Epithelial cell of esophagus (primary cell): ENCODE measurements around the gene NUP210L.
"Not testable (repeated sequence)": the region's sequence is repeated elsewhere in the genome, so short reads cannot be mapped to it uniquely, and the experiment has no call there.

Source experiments
- DNase-seq: peaks from one replicate; pipeline ENCODE4 v3.0.0; 2010; ENCODE audit warnings: low read depth
- H3K4me3 ChIP-seq: 2 replicates; pipeline ENCODE4 v1.5.1; 2011; ENCODE audit warnings: mild to moderate bottlenecking, low read length, control low read depth
- TF ChIP-seq, protein P1 (sequence below): IDR thresholded peaks from 2 replicates; pipeline ENCODE4 v1.5.1; 2011; ENCODE audit warnings: low read depth, mild to moderate bottlenecking, low read length, control low read depth, inconsistent platforms; ENCODE audit not compliant: insufficient read depth; ENCODE audit errors: missing control alignments

The NUP210L gene

DNA sequence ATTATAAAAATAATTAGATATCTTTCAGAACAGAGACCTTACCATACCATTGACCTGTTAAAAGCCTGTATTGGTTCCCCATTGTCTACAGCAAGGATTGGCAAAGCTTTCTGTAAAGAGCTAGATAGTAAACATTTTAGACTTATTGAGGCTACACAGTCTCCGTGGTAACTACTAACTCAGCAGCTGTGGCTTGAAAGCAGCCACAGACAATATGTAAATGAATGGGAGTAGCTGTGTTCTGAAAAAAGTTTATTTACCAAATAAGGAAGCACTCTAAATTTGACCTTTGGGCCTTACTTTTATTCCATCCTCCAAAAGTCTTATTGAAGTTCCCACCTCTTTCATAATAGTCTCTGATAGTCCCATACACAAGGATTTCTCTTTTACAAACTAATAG lies 39.7 kb downstream of the NUP210L start:
- no peak for DNase-seq
- no peak overlapping the region for H3K4me3 ChIP-seq
- TF ChIP-seq, protein P1, sequence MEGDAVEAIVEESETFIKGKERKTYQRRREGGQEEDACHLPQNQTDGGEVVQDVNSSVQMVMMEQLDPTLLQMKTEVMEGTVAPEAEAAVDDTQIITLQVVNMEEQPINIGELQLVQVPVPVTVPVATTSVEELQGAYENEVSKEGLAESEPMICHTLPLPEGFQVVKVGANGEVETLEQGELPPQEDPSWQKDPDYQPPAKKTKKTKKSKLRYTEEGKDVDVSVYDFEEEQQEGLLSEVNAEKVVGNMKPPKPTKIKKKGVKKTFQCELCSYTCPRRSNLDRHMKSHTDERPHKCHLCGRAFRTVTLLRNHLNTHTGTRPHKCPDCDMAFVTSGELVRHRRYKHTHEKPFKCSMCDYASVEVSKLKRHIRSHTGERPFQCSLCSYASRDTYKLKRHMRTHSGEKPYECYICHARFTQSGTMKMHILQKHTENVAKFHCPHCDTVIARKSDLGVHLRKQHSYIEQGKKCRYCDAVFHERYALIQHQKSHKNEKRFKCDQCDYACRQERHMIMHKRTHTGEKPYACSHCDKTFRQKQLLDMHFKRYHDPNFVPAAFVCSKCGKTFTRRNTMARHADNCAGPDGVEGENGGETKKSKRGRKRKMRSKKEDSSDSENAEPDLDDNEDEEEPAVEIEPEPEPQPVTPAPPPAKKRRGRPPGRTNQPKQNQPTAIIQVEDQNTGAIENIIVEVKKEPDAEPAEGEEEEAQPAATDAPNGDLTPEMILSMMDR, result no peak

DNA sequence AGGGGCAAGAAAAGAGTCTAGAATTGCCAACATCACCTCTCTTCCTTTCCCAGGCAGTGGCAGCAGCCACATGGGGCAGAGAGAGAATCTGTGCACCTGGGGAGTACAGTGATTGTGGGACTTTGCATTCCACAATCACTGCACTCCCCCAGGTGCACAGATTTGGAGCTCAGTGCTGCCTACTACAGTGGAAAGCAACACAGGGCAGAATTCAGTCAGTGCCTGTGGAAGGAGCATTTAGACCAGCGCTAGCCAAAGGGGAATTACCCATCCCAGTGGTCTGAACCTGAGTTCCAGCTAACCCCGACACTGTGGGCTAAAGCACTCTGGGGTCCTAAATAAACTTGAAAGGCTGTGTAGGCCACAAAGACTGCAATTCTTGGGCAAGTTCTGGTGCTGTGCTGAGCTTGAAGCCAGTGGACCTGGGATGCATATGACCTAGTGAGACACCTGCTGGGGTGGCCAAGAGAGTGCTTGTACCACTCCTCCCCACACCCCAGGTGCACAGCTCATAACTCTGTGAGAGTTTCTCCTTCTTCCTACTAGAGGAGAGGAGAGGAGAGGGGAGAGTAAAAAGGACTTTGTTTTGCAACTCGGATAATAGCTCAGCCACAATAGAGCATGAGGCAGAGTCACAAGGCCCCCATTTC lies 50.3 kb downstream of the NUP210L start:
- no peak for DNase-seq
- H3K4me3 ChIP-seq, result no peak overlapping the region
- TF ChIP-seq, protein P1, result no peak

DNA sequence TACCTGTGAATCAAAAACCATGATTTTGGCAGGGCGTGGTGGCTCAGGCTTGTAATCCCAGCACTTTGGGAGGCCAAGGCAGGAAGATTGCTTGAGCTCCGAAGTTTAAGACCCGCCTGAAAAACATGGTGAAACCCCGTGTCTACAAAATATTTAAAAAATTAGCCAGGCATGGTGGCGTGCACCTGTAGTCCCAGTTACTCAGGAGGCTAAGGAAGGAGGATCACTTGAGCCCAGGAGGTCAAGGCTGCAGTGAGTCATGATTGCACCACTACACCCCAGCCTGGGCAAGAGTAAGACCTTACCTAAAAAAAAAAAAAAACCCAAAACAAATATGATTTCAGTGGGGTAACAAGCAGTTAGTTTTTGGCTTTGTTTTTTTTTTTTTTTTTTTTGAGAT lies 54.7 kb downstream of the NUP210L start:
- H3K4me3 ChIP-seq, DNase-seq: not testable (repeated sequence)

DNA sequence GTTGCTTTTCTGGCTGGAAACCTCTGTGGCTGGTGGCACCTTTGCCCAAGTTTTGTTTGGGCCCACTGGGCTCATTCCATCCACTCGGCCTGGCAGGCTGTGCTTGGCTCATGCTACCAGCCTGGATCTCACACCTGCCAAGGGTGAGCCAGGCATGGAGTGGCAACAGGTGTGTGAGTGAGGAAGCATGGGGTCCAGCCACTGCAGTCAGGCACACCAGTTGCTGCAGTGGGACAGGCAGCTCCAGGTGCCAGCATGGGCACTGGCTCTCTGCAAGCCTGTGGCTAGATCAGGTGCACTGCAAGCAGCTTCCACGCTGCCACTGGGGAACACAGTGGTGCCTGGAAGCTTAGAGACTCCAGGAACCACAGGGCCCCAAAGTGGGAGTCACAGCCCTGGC lies 57.0 kb downstream of the NUP210L start:
- TF ChIP-seq, protein P1, result no peak
- DNase-seq, result no peak
- no peak overlapping the region for H3K4me3 ChIP-seq

DNA sequence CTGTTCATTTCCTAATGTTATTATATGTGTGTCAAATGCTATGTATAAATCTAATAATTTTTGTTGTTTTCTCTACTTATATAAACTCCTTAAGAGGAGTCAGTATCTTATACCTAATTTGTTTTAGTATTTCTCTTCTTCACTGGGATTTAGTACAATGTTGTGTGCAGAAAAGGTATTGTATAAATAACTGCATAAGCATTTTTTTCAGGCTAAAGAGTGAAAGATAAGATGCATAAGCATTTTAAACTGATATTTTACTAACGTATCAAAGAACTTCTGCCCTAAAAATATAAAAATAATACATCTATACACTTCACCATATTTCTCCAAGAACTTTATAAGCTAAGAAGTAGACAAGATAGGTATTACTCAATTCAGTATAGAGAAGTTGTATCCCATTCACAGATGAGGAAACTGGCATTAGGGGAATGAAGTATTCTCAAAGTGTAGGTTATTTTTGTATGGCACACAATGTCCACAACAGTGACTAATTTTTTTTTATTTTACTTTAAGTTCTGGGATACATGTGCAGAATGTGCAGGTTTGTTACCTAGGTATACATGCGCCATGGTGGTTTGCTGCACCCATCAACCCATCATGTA lies 59.3 kb downstream of the NUP210L start:
- no peak for DNase-seq
- TF ChIP-seq, protein P1, result no peak

DNA sequence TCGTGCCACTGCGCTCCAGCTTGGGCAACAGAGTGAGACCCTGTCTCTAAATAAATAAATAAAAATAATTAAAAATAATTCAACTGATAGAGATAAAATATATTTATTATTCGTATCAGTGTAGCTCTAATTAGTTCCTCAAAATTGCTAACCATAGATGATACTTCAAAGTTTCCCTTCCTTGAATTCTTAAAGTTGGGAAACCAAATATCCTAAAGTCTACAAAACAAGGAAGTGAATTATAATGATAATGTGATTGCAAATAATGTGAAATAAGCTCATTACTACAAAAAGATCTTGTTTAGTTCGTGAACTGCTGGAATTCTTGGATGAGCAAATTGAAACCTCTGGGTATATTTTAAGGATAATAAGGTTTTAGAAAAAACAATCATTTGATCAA lies 60.5 kb downstream of the NUP210L start:
- DNase-seq, result no peak
- no peak overlapping the region for H3K4me3 ChIP-seq
- TF ChIP-seq, protein P1, result no peak

More for the DNA sequence above, 59.3 kb downstream of the NUP210L start:
- H3K4me3 ChIP-seq, result no peak overlapping the region

DNA sequence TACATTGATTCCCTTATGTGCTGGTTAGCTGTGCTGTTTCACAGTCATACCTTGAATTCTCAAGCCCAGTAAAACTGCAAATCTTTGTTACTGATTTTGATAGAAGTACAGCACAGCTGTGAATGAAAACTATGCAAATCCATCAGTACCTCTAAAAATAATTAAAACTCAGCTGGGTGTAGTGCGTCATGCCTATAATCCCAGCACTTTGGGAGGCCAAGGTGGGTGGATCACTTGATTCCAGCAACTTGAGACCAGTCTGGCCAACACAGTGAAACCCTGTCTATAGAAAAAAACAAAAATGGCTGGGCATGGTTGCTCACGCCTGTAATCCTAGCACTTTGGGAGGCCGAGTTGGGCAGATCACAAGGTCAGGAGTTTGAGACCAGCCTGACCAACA lies 61.2 kb downstream of the NUP210L start:
- no peak for DNase-seq
- H3K4me3 ChIP-seq, result no peak overlapping the region
- TF ChIP-seq, protein P1, result no peak
